RPMI8226 (cell line): Measurements from ENCODE around the gene ZBTB7C.
A peak's percentile ranks its signal among the peaks of the same experiment; 100 is the strongest.

Experiments used
- DNase-seq: peaks from one replicate; pipeline ENCODE4 v3.0.0-alpha.2; 2015

The ZBTB7C gene

GRCh38 chr18:48158721-48159120 lies 250.5 kb downstream of the ZBTB7C start:
- DNase-seq: no peak

GRCh38 chr18:48157956-48158355 lies 251.2 kb downstream of the ZBTB7C start:
- no peak for DNase-seq

- no peak for DNase-seq
These were observed 253.3 kb downstream of the ZBTB7C start for GRCh38 chr18:48155856-48156255.

GRCh38 chr18:48154828-48155227 lies 254.4 kb downstream of the ZBTB7C start:
- no peak for DNase-seq

DNA sequence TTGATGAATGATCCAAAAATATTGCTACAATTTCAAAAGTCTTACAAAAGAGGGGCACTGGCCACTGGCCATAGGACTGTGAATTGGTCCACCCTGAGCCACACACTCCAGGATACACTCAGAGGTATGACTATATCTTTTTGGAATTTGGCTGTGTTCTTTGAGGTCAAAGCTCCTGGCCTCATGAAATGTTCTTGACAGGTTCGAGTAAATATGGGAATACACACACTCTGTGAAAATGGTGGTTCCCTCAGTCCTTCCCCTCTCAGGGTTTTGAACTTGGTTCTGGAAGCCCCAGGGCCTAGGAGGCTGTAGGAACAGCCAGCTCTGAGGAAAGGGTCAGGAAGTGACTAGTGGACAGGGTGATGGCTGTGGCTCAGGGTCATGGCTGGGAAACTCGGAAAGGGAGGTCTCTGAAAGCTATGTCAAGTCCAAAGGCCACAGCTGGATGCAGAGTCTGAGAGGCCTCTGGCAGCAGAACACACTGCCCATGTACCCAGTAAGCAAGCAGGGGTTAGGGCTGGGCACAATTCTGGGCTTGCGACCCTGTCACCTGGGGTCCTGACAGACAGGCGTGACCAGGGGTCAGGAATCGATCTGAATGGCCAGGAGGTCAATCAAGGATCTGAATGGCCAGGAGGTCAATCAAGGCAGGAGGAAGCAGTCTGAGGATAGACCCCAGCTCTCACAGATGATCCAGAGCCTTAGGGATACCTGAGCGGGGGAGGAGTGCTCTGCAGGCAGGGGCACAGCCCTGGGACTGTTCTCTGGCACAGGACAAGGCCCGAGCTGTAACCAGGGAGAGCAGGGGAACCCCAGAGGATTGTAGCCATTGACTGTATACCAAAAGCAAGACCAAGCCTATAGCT lies 255.3 kb downstream of the ZBTB7C start:
- DNase-seq: no peak

DNA sequence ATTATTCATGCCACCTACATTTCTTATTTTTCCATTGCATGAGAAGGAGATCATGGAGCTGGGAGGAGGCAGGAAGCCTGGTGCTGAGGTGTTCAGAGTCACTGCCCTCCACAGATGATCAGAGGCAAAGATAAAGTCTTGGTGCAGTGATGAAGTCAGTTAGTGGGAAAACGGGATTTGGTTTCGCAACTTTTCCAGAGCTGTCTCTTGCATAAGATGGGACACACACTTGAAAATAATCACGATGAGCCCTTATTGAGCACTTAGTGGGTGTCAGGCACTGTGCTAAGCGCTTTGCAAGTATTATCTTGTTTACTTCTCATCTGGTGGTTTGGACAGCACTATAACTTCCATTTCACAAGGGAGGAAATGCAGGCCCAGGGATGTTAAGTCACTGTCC lies 256.6 kb downstream of the ZBTB7C start:
- DNase-seq: no peak

DNA sequence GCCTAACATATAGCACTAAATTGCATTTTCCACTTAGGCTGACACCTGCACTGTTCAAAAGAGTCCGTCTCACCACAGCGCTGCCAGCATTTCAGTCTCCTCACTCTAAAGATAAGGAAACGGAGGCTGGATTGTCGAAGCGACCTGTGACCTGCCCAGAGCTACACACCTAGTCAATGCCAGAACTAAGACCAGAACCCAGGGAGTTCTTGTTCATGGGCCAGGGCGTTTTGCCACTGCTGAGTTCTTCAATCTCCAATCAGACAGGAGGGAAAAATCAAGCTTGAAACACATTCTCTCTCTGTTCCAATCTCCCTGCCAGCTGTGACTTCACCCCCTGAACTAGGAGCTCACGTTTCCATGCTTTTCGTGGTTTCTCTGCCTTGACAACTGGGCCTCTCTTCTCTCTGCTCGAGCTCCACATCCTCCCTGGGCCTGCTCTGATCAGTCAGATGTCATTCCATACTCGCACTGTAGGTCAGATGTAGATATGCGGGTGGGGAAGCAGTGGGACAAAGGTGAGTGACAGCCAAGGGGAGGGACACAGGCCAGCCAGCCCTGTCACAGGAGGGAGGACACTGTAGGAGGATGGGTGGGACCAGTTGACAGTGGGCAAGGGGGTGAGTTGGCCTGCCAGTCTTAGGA lies 257.6 kb downstream of the ZBTB7C start:
- no peak for DNase-seq

GRCh38 chr18:48149020-48149685 lies 260.0 kb downstream of the ZBTB7C start:
- DNase-seq: no peak

DNA sequence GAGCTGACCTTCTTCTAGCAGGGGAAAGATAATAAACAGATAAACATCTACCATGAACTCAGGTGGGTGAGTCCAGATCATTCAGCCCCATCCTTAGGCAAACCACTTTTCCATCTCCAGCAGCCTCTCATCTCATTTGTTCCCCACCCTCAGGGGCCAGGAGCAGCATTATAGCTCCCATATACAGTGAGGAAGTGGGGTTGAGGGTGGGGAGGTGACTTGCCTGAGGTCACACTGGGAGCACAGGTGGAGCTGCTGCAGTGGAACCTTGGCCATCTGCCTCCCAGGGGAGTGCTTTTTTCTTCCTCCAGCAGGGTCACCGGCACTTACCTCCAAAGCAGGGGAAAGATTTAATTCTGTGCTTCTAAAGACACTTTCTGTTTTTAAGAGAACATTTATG lies 266.2 kb downstream of the ZBTB7C start:
- DNase-seq: peak; percentile 48

- no peak for DNase-seq
These were observed 266.8 kb downstream of the ZBTB7C start for GRCh38 chr18:48142353-48142752.

- DNase-seq: no peak
These were observed 268.5 kb downstream of the ZBTB7C start for GRCh38 chr18:48140731-48141130.

DNA sequence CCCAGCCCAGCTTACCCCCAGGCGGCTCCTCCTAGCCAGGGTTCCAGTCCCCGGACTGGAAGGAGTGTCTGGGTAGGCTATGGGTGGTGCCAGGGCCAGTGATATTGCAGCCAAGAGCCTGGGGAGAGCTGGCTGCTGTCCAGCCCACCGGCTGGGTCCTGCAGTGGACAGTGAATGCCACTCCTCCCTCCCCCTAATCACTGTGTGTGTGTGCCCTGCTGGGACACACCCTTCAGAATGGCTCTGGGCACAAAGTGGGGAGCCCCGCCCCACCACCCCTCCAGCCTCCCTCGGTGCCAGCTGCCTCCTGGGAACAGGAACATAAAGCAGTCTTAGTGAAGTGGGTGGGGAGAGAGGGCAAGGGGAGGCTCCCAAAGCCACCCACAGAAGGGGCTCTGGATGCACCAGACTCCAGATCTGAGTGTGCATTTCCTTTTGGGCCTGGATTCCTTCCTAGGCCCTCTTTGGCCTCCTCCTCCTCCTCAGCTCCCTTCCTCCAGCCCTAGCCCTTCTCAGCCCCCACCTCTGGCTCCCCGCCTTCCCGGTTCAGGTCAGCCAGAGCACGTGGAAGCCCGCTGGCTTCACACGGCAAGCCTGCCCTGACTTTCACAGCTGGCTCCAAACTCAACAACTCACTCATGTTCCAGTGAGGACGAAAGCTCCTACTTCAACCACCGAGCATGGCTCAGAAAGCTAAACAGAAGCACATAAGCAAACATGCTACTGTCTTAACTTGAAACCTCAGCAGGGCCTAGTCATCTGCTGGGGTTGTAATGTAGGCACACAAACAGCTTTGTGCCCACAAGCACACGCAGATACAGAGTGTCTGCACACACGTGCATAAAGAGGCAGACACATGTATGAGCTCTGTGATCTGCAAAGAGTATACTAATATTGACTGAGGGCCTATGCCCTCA lies 269.5 kb downstream of the ZBTB7C start:
- DNase-seq: peak; percentile 72

GRCh38 chr18:48138660-48139430 lies 270.3 kb downstream of the ZBTB7C start:
- no peak for DNase-seq

DNA sequence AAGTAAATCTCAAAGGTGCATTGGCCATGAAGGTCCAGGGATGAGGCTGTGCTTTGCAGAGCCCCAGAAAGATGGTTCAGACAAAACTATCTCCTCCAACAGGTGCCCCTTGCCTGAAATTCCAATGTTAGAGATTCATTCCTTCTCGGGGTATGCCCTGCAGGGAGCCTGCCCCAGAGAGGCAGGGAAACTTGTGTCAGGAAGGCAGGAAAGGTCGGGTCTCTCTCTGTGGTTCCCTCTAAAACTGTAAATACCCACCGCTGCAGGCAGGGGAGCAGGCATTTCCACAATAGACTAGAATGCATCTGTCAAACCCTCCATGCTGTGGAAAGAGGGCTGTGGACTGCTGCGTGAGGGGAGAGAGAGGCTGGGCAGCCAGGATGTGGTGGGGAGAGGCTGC lies 271.0 kb downstream of the ZBTB7C start:
- DNase-seq: no peak

GRCh38 chr18:48137374-48138081 lies 271.7 kb downstream of the ZBTB7C start:
- DNase-seq: no peak

GRCh38 chr18:48136827-48137373 lies 272.3 kb downstream of the ZBTB7C start:
- DNase-seq: peak; percentile 38

DNA sequence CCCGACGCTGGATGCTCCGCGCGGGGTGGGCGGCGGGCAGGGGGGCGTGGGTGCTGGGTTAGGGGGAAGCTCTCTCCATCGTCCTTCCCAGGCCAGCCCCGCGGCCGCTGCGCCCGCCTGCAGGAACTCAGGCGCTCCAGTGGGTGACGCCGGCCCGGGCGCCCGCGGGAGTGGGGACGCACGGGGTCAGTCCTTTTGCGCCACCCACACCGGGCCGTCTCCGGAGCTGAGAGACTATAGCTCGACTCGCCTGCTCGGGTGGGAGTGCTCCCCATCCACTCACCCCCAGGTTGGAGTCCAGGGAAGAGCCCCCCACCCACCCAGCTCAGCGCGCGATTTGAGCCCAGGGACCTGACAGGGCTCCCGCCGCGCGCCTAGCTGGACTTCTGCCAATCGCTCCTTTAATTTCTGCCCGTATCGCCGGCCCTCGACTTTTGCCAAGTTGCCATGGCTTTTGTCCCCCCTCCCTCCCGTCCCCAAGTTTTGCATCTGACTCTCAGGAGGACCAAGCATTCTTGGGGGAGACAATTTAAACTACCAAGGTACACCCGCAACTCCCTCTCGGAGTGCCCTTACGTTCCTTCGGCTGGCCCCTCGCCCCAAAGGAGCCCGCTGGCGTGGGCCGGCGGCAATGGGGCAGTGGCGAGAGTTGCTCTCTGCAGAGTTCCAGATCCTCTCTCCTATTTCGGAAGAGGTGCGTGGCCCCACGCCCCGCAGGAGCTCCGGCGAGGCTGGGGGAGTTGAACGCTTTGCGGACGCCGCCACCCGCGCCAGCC lies 272.9 kb downstream of the ZBTB7C start:
- peak; percentile 49 for DNase-seq

DNA sequence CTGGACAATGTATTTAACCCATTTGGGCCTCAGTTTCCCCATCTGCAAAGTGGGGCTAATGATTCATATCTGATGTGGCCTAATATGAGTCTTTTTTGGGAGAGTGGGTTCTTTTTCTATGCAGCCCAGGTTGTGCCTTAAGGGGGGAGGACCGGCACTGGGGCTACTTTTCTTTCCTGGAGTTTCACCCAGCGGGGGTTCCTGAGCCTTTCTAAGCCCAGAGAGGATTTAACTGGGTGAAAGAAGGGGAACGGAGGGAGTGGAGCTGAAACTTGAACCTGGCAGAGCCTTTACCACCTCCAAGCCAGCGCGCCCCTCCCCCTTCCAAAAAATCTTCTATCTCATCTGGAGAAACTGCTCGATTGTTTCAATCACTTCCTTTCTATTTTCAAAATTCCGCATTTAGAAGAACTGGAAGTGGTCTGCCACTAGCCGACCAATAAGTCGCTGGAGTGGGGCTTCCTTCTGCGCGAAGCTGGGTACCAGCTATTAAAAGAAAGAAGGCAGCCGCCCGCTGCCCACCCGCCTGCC lies 273.7 kb downstream of the ZBTB7C start:
- no peak for DNase-seq

- peak; percentile 59 for DNase-seq
These were observed 274.6 kb downstream of the ZBTB7C start for GRCh38 chr18:48134609-48135008.
